Transverse colon (tissue), 4 donors: ENCODE data around the gene VCAM1.

Source experiments
- POLR2A ChIP-seq: fragments of 450-650 bp; IDR thresholded peaks from one replicate; pipeline ENCODE4 v1.6.1; 2016; ENCODE audit warnings: antibody characterized with exemption, mild to moderate bottlenecking, moderate library complexity
- POLR2AphosphoS5 ChIP-seq, 3 donors: sonication (generic); formaldehyde crosslinking; IDR thresholded peaks; one replicate each; pipeline ENCODE4 v1.6.1; 2016; ENCODE audit warnings: antibody characterized with exemption in 3 of 3
- TF ChIP-seq, protein P1 (sequence below), 5 experiments: fragments of 200-600 bp in 3 of 5; fragments of 450-650 bp in 2 of 5; sonication (generic) in 3 of 5; IDR thresholded peaks; 1 replicate in 2 of 5; 2 replicates in 3 of 5; pipeline ENCODE4 v1.5.1; 2016 to 2017; ENCODE audit warnings: antibody characterized with exemption in 5 of 5, inconsistent platforms in 3 of 5, mild to moderate bottlenecking in 2 of 5, moderate library complexity in 1 of 5

DNA sequence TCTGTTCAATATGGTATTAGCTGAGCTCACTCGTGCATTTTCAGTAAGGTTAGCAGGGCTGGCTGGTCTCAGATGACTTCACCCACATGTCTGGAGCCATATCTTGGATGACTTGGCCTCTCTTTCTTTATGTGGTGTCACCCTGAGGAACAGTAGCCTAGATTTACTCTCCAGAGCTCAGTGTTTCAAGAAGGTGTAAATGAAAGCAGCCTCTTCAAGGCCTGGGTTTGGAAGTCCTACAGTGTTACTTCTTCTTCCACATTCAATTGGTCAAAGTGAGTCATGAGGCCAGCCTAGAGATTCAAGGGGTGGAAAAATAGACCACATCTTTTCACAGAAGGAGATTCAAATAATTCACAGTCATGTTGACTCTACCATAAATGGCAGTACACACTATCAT is 12.2 kb downstream of the VCAM1 start:
- TF ChIP-seq, protein P1, sequence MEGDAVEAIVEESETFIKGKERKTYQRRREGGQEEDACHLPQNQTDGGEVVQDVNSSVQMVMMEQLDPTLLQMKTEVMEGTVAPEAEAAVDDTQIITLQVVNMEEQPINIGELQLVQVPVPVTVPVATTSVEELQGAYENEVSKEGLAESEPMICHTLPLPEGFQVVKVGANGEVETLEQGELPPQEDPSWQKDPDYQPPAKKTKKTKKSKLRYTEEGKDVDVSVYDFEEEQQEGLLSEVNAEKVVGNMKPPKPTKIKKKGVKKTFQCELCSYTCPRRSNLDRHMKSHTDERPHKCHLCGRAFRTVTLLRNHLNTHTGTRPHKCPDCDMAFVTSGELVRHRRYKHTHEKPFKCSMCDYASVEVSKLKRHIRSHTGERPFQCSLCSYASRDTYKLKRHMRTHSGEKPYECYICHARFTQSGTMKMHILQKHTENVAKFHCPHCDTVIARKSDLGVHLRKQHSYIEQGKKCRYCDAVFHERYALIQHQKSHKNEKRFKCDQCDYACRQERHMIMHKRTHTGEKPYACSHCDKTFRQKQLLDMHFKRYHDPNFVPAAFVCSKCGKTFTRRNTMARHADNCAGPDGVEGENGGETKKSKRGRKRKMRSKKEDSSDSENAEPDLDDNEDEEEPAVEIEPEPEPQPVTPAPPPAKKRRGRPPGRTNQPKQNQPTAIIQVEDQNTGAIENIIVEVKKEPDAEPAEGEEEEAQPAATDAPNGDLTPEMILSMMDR (IDR thresholded peaks at IDR 0.05) = no peak
- TF ChIP-seq POLR2A = no peak
- no peak for TF ChIP-seq POLR2AphosphoS5 (IDR thresholded peaks at IDR 0.05)
